OCI-LY7 (cell line): ENCODE data around the gene KIF12. TPM values are rescaled to one million over a fixed set of nuclear protein-coding genes. Genes with fewer than 3 reads are reported as not detected.

Experiments used
- BruUV-seq: library from RNA; stranded (reverse); fragments of 400-500 nt; replicated peaks from 2 replicates; lab custom pipeline; 2021; lab: Mats Ljungman, UMichigan
- CTCF ChIA-PET: fragments of 300-600 bp; sonication (Branson Sonifier 250); formaldehyde crosslinking; loops from one replicate; lab custom pipeline; 2022; ENCODE audit warnings: antibody characterized with exemption; ENCODE audit not compliant: unreplicated experiment; lab: Charles Lee
- POLR2A ChIA-PET: fragments of 300-600 bp; sonication (Branson Sonifier 250); formaldehyde crosslinking; loops from one replicate; lab custom pipeline; 2022; ENCODE audit warnings: antibody characterized with exemption; lab: Charles Lee
- DNase-seq: peaks from one replicate; pipeline ENCODE4 v3.0.0-alpha.2; 2015; ENCODE audit warnings: low spot score
- H2AFZ ChIP-seq: fragments of 200-600 bp; sonication (generic), shearing (Covaris generic); 2 replicates; pipeline ENCODE4 v1.6.1; 2014; ENCODE audit warnings: mild to moderate bottlenecking, antibody characterized with exemption, low read length, moderate library complexity
- H3K27ac ChIP-seq: fragments of 200-600 bp; sonication (generic); 2 replicates; pipeline ENCODE4 v1.5.1; 2014; ENCODE audit warnings: mixed run types, low read depth, mild to moderate bottlenecking, moderate library complexity, low read length, inconsistent platforms; ENCODE audit not compliant: poor library complexity, severe bottlenecking
- H3K36me3 ChIP-seq: fragments of 200-600 bp; sonication (generic); 2 replicates; pipeline ENCODE4 v1.6.1; 2014; ENCODE audit warnings: mild to moderate bottlenecking, antibody characterized with exemption, low read length, moderate library complexity, mixed read lengths; ENCODE audit not compliant: insufficient read depth
- H3K4me1 ChIP-seq: fragments of 200-600 bp; sonication (generic); 2 replicates; pipeline ENCODE4 v1.5.1; 2014; ENCODE audit warnings: mild to moderate bottlenecking, low read length; ENCODE audit not compliant: insufficient read depth, poor library complexity, severe bottlenecking
- H3K4me2 ChIP-seq: fragments of 200-600 bp; sonication (generic); 2 replicates; pipeline ENCODE4 v1.6.1; 2014; ENCODE audit warnings: mild to moderate bottlenecking, low read length
- H3K4me3 ChIP-seq: fragments of 200-600 bp; sonication (generic); 2 replicates; pipeline ENCODE4 v1.5.1; 2014; ENCODE audit warnings: mild to moderate bottlenecking, low read depth, low read length; ENCODE audit not compliant: poor library complexity, severe bottlenecking
- H3K79me2 ChIP-seq: fragments of 200-600 bp; sonication (generic); 2 replicates; pipeline ENCODE4 v1.6.1; 2016; ENCODE audit warnings: low read depth, mild to moderate bottlenecking, low read length, moderate library complexity, mixed read lengths; ENCODE audit not compliant: insufficient read depth
- H3K9me2 ChIP-seq: fragments of 200-600 bp; sonication (generic); 2 replicates; pipeline ENCODE4 v1.6.1; 2016; ENCODE audit warnings: mild to moderate bottlenecking, low read length, mixed read lengths; ENCODE audit not compliant: insufficient read depth
- H3K9me3 ChIP-seq: fragments of 200-600 bp; sonication (generic); 2 replicates; pipeline ENCODE4 v1.6.1; 2014; ENCODE audit warnings: mild to moderate bottlenecking, mixed run types, low read length, mixed read lengths
- H4K20me1 ChIP-seq: fragments of 200-600 bp; sonication (generic); 2 replicates; pipeline ENCODE4 v1.6.1; 2014; ENCODE audit warnings: mild to moderate bottlenecking, antibody characterized with exemption, low read length, moderate library complexity, mixed read lengths; ENCODE audit not compliant: insufficient read depth
- EZH2phosphoT487 ChIP-seq: fragments of 200-600 bp; sonication (generic); IDR thresholded peaks from 2 replicates; pipeline ENCODE4 v1.6.1; 2018; ENCODE audit warnings: low read depth, borderline replicate concordance, mild to moderate bottlenecking, mixed run types, antibody characterized with exemption, low read length, moderate library complexity, mixed read lengths
- intact Hi-C: fragments of 100-400 bp; cut with micrococcal nuclease; formaldehyde crosslinking; loops from one replicate; pipeline ENCODE4 v1.10.0; 2022; ENCODE audit not compliant: unreplicated experiment
- total RNA-seq, 2 experiments: library from RNA; depleted of rRNA in 1 of 2; stranded (reverse); fragments of >200 nt in 1 of 2; shearing (Covaris generic) in 1 of 2; gene quantifications; 2 replicates each; pipeline ENCODE4 v1.2.3, GENCODE V29; 2014 to 2022
- TF ChIP-seq, protein P1 (sequence below): fragments of 200-600 bp; sonication (generic); conservative IDR thresholded peaks from 2 replicates; pipeline ENCODE4 v1.5.1; 2014; ENCODE audit warnings: mild to moderate bottlenecking, antibody characterized with exemption, low read length, moderate library complexity, mixed read lengths

The KIF12 gene
- total RNA-seq, 2 experiments from 2014 or later: not detected

DNA sequence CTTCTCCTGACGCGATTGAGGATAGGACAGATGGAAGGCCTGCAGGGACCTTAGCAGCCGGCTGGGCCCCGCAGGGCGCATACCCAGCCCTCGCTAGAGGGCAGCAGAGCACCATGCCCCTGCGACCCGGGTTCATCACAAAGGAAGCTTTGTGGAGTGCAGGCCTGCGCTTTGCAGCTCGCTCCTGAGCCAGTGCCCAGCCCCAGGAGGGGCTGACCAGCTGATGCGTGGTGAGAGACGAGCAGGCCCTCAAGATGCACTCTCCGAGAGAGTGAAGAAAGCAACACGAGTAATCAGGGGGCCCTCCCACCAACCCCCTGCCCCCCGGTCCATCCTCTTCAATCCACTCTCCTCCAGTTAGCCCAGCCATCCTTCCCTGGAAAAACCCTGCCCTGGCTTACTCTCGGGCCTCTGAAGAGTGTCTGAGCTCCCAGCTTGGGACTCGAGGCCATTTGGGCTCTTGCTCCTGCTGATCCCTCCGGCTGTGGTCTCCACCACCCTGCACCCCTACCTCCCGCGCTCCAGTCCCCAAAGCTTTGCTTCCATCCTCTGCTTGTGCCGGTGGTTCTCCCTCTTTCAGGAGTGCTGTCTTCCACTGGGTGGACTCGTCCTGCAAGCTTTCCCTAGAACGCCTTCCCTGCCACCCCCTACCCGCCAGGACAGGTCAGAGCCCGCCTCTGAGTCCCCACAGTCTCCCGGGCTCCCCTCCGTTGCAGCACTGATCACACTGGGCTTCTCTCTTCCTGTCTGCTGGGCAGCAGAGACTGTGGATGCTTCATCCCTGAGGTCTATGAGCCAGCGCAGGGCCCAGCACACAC lies 9.1 kb upstream of the KIF12 start:
- peak; percentile 51 for DNase-seq
- no peak overlapping the region for H2AFZ ChIP-seq
- no peaks in the 10 kb centered on the region for H3K4me1 ChIP-seq
- ChIA-PET POLR2A (no interaction called here), CTCF (interaction anchor here (1.1 kb wide), 1 partner anchor 183 kb away, joined by 5 read pairs; no protein-coding TSS in a partner anchor)
- no peak overlapping the region for H3K4me2 ChIP-seq
- BruUV-seq: no TSS peak
- no peak overlapping the region for H3K27ac ChIP-seq
- intact Hi-C loops: loop anchor here (1.0 to 10.0 kb wide), 3 partner anchors 47 to 183 kb away; partner anchors contain the start of gene COL27A1
- no peaks in the 10 kb centered on the region for H4K20me1 ChIP-seq
- no peaks in the 10 kb centered on the region for H3K9me3 ChIP-seq
- TF ChIP-seq, protein P1, sequence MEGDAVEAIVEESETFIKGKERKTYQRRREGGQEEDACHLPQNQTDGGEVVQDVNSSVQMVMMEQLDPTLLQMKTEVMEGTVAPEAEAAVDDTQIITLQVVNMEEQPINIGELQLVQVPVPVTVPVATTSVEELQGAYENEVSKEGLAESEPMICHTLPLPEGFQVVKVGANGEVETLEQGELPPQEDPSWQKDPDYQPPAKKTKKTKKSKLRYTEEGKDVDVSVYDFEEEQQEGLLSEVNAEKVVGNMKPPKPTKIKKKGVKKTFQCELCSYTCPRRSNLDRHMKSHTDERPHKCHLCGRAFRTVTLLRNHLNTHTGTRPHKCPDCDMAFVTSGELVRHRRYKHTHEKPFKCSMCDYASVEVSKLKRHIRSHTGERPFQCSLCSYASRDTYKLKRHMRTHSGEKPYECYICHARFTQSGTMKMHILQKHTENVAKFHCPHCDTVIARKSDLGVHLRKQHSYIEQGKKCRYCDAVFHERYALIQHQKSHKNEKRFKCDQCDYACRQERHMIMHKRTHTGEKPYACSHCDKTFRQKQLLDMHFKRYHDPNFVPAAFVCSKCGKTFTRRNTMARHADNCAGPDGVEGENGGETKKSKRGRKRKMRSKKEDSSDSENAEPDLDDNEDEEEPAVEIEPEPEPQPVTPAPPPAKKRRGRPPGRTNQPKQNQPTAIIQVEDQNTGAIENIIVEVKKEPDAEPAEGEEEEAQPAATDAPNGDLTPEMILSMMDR: peak; percentile 83
- no peak for TF ChIP-seq EZH2phosphoT487
- no peaks in the 10 kb centered on the region for H3K9me2 ChIP-seq
- H3K4me3 ChIP-seq: no peak overlapping the region
- H3K79me2 ChIP-seq: no peaks in the 10 kb centered on the region
- no peaks in the 10 kb centered on the region for H3K36me3 ChIP-seq

DNA sequence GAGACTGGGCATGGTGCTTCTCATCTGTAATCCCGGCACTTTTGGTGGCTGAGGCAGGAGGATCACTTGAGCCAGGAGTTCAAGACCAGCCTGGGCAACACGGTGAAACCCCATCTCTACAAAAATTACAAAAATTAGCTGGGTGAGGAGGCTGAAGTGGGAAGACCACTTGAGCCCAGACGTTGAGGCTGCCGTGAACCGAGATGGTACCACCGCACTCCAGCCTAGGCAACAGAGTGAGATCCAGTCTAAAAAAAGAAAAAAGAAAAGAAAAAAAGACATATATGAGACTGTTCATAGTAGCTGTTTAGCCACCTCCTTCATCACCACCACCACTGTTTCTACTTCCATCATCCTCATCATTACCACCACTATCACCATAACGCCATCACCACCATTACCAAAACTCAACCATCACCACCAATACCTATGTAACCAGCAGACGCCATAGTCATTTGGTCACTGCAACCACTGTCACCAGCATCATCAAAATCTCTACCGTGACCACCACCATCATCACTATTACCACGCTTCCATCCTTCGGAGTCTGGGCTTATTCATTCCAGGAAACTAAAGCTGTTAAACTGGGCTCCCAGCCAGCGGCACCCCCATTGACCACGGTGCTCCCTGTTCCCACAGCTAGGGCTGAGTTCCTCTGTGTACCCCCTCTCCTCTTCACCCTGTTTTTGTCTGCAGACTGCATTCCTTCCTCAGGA lies 8.4 kb upstream of the KIF12 start:
- TF ChIP-seq, protein P1: no peak
- no peak for TF ChIP-seq EZH2phosphoT487
- no TSS peak for BruUV-seq
- no peak overlapping the region for H3K4me3 ChIP-seq
- CTCF ChIA-PET: no interaction called here
- H4K20me1 ChIP-seq: no peaks in the 10 kb centered on the region
- intact Hi-C loops: loop anchor here (1.0 to 10.0 kb wide), 3 partner anchors 47 to 184 kb away; partner anchors contain the start of gene COL27A1
- POLR2A ChIA-PET: no interaction called here
- no peaks in the 10 kb centered on the region for H3K79me2 ChIP-seq
- no peak overlapping the region for H2AFZ ChIP-seq
- H3K4me1 ChIP-seq: no peaks in the 10 kb centered on the region
- no peaks in the 10 kb centered on the region for H3K36me3 ChIP-seq
- no peaks in the 10 kb centered on the region for H3K9me2 ChIP-seq
- no peak for DNase-seq
- H3K9me3 ChIP-seq: no peaks in the 10 kb centered on the region
- no peak overlapping the region for H3K4me2 ChIP-seq
- no peak overlapping the region for H3K27ac ChIP-seq
